HCT116 (cell line): ENCODE data around the gene SERPINB6.
"Not testable (repeated sequence)": the region's sequence is repeated elsewhere in the genome, so short reads cannot be mapped to it uniquely, and the experiment has no call there.

Experiments used
- CBX3 ChIP-seq: IDR thresholded peaks from 2 replicates; pipeline ENCODE4 v1.6.1; 2012; ENCODE audit warnings: low read depth
- CTCF ChIP-seq, 3 experiments: fragments of 200-600 bp in 1 of 3; sonication (generic) in 1 of 3; IDR thresholded peaks in 2 of 3; conservative IDR thresholded peaks in 1 of 3; 2 replicates each; pipeline ENCODE4 v1.5.1; 2012 to 2017; ENCODE audit warnings: low read depth in 2 of 3, low read length in 2 of 3, antibody characterized with exemption in 1 of 3, borderline replicate concordance in 1 of 3, control low read depth in 1 of 3, mild to moderate bottlenecking in 1 of 3, mixed read lengths in 1 of 3, mixed run types in 1 of 3, moderate library complexity in 1 of 3; ENCODE audit not compliant: insufficient read depth in 1 of 3
- EGR1 ChIP-seq: IDR thresholded peaks from 2 replicates; pipeline ENCODE4 v1.6.1; 2012; ENCODE audit warnings: low read depth
- EZH2 ChIP-seq: fragments of 200-600 bp; sonication (generic); IDR thresholded peaks from 2 replicates; pipeline ENCODE4 v1.6.1; 2017; ENCODE audit warnings: antibody characterized with exemption, mixed run types
- EZH2phosphoT487 ChIP-seq: fragments of 200-600 bp; IDR thresholded peaks from 2 replicates; pipeline ENCODE4 v1.6.1; 2018; ENCODE audit warnings: antibody characterized with exemption, borderline replicate concordance
- FOSL1 ChIP-seq: IDR thresholded peaks from 2 replicates; pipeline ENCODE4 v1.6.1; 2012; ENCODE audit warnings: low read depth
- MAX ChIP-seq: IDR thresholded peaks from 2 replicates; pipeline ENCODE4 v1.6.1; 2012
- POLR2A ChIP-seq: IDR thresholded peaks from 2 replicates; pipeline ENCODE4 v1.7.0; 2011; ENCODE audit warnings: borderline replicate concordance; ENCODE audit not compliant: insufficient read depth, insufficient read length; ENCODE audit errors: extremely low read depth
- POLR2AphosphoS5 ChIP-seq: IDR thresholded peaks from 2 replicates; pipeline ENCODE4 v1.6.1; 2011; ENCODE audit warnings: mild to moderate bottlenecking, low read depth, low read length, moderate library complexity
- RAD21 ChIP-seq: IDR thresholded peaks from 2 replicates; pipeline ENCODE4 v1.6.1; 2012; ENCODE audit warnings: low read depth, mild to moderate bottlenecking
- REST ChIP-seq: IDR thresholded peaks from 2 replicates; pipeline ENCODE4 v1.6.1; 2012; ENCODE audit warnings: low read depth
- SP1 ChIP-seq: IDR thresholded peaks from 2 replicates; pipeline ENCODE4 v1.6.1; 2012; ENCODE audit warnings: low read depth
- YY1 ChIP-seq: IDR thresholded peaks from 2 replicates; pipeline ENCODE4 v1.6.1; 2011; ENCODE audit warnings: low read length, low read depth, moderate library complexity, mild to moderate bottlenecking; ENCODE audit not compliant: insufficient replicate concordance; ENCODE audit errors: extremely low read depth
- ZNF274 ChIP-seq: fragments of 200-500 bp; sonication (Bioruptor generic); IDR thresholded peaks from 2 replicates; pipeline ENCODE4 v1.6.1; 2014; ENCODE audit warnings: mild to moderate bottlenecking, low read depth, low read length, inconsistent platforms

GRCh38 chr6:2901645-2902502, 69.5 kb downstream of the SERPINB6 start:
- not testable (repeated sequence) for TF ChIP-seq CTCF (IDR thresholded peaks at IDR 0.05 in 2 of 3, conservative IDR thresholded peaks at IDR 0.05 in 1 of 3; ENCODE audit: borderline replicate concordance in 1 of 3, insufficient read depth in 1 of 3, low read depth in 2 of 3, low read length in 2 of 3); EZH2phosphoT487; YY1; SP1; EZH2; CBX3; POLR2A; EGR1; MAX; ZNF274; RAD21; POLR2AphosphoS5; REST; FOSL1
